Left ventricle myocardium inferior (tissue), 1 donor: ENCODE measurements around the gene PEF1. TPM values are rescaled to one million over a fixed set of nuclear protein-coding genes. Genes with fewer than 3 reads are reported as not detected.

ENCODE experiments used
- DNase-seq: peaks from one replicate; pipeline ENCODE4 v3.0.0-alpha.2; 2020
- H3K27ac ChIP-seq: fragments of 200-600 bp; replicated peaks from 2 replicates; pipeline ENCODE4 v1.8.0; 2021
- H3K27me3 ChIP-seq: fragments of 200-600 bp; 2 replicates; pipeline ENCODE4 v1.8.0; 2021; ENCODE audit warnings: low read depth
- H3K36me3 ChIP-seq: fragments of 200-600 bp; 2 replicates; pipeline ENCODE4 v1.8.0; 2021
- H3K4me1 ChIP-seq: fragments of 200-600 bp; 2 replicates; pipeline ENCODE4 v1.8.0; 2021
- H3K4me3 ChIP-seq: fragments of 200-600 bp; 2 replicates; pipeline ENCODE4 v1.8.0; 2021; ENCODE audit warnings: mild to moderate bottlenecking, moderate library complexity
- H3K9me3 ChIP-seq: fragments of 200-600 bp; replicated peaks from 2 replicates; pipeline ENCODE4 v1.8.0; 2021
- intact Hi-C: fragments of 100-400 bp; cut with micrococcal nuclease; formaldehyde crosslinking; loops from one replicate; pipeline ENCODE4 v1.11.0; 2022
- total RNA-seq: library from RNA; stranded (reverse); fragmentation: NEBNext Ultra II Directional; extraction: Animal tissue kit (Norgen Biotek cat#: 25700); gene quantifications from one replicate; pipeline ENCODE4 v1.2.1, GENCODE V29; 2021
- TF ChIP-seq, protein P1 (sequence below): fragments of 200-600 bp; IDR thresholded peaks from 2 replicates; pipeline ENCODE4 v1.8.0; 2021; ENCODE audit warnings: antibody characterized with exemption, mild to moderate bottlenecking, borderline replicate concordance
- donor health status: DM: no; HTN: yes; CAD: no; lungs with severe emphysema.

PEF1 gene
- total RNA-seq, 1 donor from 2014 or later = 36.4 TPM

DNA sequence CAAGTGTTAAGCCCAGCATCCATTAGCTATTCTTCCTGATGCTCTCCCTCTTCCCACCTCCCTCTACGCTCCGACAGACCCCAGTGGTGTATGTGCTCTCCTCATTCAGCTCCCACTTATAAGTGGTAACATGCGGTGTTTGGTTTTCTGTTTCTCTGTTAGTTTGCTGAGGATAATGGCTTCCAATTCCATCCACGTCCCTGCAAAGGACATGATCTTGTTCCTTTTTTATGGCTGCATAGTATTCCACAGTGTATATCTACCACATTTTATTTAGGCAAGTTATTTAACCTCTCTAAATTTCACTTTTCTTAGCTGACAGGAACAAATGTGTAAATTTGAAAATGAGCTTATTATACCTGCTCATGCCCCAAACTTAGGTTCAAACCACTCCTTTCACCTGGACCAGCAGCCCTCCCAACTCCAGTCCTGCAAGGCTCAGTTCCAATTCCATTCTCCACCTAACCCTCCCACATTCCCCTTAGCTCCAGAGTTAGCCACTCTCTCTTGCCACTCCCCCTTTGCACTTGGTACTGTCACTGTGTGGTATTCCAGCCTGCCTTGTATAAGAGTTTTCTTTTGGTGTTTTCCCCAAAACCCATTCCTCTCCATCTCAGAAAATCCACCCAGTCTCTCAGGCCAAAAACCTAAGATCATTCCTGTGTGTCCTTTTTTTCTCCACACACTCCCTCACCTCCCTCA lies 1.7 kb upstream of the PEF1 start:
- no peak for DNase-seq
- H3K4me3 ChIP-seq = no peak overlapping the region
- peaks cover 82% of the 10 kb centered on the region for H3K4me1 ChIP-seq
- no peaks in the 10 kb centered on the region for H3K36me3 ChIP-seq
- H3K27ac ChIP-seq = peak overlapping the region; percentile 81
- TF ChIP-seq, protein P1, sequence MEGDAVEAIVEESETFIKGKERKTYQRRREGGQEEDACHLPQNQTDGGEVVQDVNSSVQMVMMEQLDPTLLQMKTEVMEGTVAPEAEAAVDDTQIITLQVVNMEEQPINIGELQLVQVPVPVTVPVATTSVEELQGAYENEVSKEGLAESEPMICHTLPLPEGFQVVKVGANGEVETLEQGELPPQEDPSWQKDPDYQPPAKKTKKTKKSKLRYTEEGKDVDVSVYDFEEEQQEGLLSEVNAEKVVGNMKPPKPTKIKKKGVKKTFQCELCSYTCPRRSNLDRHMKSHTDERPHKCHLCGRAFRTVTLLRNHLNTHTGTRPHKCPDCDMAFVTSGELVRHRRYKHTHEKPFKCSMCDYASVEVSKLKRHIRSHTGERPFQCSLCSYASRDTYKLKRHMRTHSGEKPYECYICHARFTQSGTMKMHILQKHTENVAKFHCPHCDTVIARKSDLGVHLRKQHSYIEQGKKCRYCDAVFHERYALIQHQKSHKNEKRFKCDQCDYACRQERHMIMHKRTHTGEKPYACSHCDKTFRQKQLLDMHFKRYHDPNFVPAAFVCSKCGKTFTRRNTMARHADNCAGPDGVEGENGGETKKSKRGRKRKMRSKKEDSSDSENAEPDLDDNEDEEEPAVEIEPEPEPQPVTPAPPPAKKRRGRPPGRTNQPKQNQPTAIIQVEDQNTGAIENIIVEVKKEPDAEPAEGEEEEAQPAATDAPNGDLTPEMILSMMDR = no peak
- intact Hi-C loops = no loop called here
- H3K27me3 ChIP-seq = no peaks in the 10 kb centered on the region
- H3K9me3 ChIP-seq = no peaks in the 10 kb centered on the region

DNA sequence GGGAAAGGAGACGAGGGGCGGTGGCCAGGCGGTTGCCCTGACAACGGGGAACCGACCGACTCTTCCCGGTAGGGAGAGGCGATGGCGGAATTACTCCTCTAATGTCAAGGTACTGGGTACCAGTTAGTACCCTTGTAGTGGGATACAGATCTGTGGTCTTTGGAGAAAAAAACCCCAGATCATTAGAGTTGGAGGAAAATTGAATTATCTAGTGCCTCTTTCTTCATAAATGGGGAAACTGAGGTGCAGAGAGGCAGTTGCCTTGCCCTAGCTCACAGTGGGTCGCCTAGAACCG lies 545 bp upstream of the PEF1 start:
- Histone ChIP-seq H3K27ac (peak overlapping the region; percentile 95), H3K4me3 (peak overlapping the region; percentile 77), H3K4me1 (peaks cover 82% of the 10 kb centered on the region), H3K9me3 (no peaks in the 10 kb centered on the region), H3K27me3 (no peaks in the 10 kb centered on the region), H3K36me3 (no peaks in the 10 kb centered on the region)
- TF ChIP-seq, protein P1 = no peak
- no peak for DNase-seq
- intact Hi-C loops = no loop called here

- no peak for DNase-seq
- H3K4me1 ChIP-seq = peaks cover 83% of the 10 kb centered on the region
- no peaks in the 10 kb centered on the region for H3K9me3 ChIP-seq
- TF ChIP-seq, protein P1 = no peak
- peak overlapping the region; percentile 95 for H3K27ac ChIP-seq
- intact Hi-C loops = no loop called here
- no peaks in the 10 kb centered on the region for H3K36me3 ChIP-seq
- H3K4me3 ChIP-seq = peak overlapping the region; percentile 77
- no peaks in the 10 kb centered on the region for H3K27me3 ChIP-seq
Measured at GRCh38 chr1:31643976-31644559, 608 bp downstream of the PEF1 start.

- Histone ChIP-seq H3K36me3 (no peaks in the 10 kb centered on the region), H3K4me3 (no peak overlapping the region), H3K4me1 (peaks cover 89% of the 10 kb centered on the region), H3K27me3 (no peaks in the 10 kb centered on the region), H3K9me3 (no peaks in the 10 kb centered on the region), H3K27ac (peak overlapping the region; percentile 1)
- TF ChIP-seq, protein P1 = no peak
- intact Hi-C loops = no loop called here
- DNase-seq = no peak
Measured at GRCh38 chr1:31642897-31643296, 1.8 kb downstream of the PEF1 start.

GRCh38 chr1:31642366-31642765 lies 2.3 kb downstream of the PEF1 start:
- no peak for DNase-seq
- Histone ChIP-seq H3K9me3 (no peaks in the 10 kb centered on the region), H3K4me1 (peaks cover 89% of the 10 kb centered on the region), H3K27me3 (no peaks in the 10 kb centered on the region), H3K27ac (peak overlapping the region; percentile 10), H3K36me3 (no peaks in the 10 kb centered on the region), H3K4me3 (no peak overlapping the region)
- TF ChIP-seq, protein P1 = no peak
- intact Hi-C loops = no loop called here
